HG03045 (cell line): ENCODE data around the gene FGGY.
"Not testable (repeated sequence)": the region's sequence is repeated elsewhere in the genome, so short reads cannot be mapped to it uniquely, and the experiment has no call there.

Experiments used
- ATAC-seq: cut with Tn5 transposase; IDR thresholded peaks from one replicate; pipeline ENCODE4 v1.9.1; 2021; ENCODE audit warnings: mild to moderate bottlenecking, moderate library complexity; ENCODE audit not compliant: unreplicated experiment

FGGY gene

GRCh38 chr1:59605184-59605583 lies 308.3 kb downstream of the FGGY start:
- no peak for ATAC-seq

GRCh38 chr1:59605761-59606160 lies 308.9 kb downstream of the FGGY start:
- ATAC-seq, result no peak

GRCh38 chr1:59609245-59609644 lies 312.4 kb downstream of the FGGY start:
- ATAC-seq, result no peak

- ATAC-seq, result not testable (repeated sequence)
These were observed 313.6 kb downstream of the FGGY start for GRCh38 chr1:59610499-59610898.

GRCh38 chr1:59617434-59617833 lies 320.5 kb downstream of the FGGY start:
- no peak for ATAC-seq

- ATAC-seq, result no peak
These were observed 322.7 kb downstream of the FGGY start for GRCh38 chr1:59619557-59619956.

- ATAC-seq, result no peak
These were observed 328.5 kb downstream of the FGGY start for GRCh38 chr1:59625384-59625783.

- ATAC-seq, result no peak
These were observed 334.8 kb downstream of the FGGY start for GRCh38 chr1:59631561-59632255.

- no peak for ATAC-seq
These were observed 338.2 kb downstream of the FGGY start for GRCh38 chr1:59635097-59635496.

- ATAC-seq, result no peak
These were observed 341.4 kb downstream of the FGGY start for GRCh38 chr1:59638231-59638711.

- no peak for ATAC-seq
These were observed 342.4 kb downstream of the FGGY start for GRCh38 chr1:59639266-59639665.

GRCh38 chr1:59640851-59641250 lies 344.0 kb downstream of the FGGY start:
- ATAC-seq, result no peak

GRCh38 chr1:59641836-59642235 lies 344.9 kb downstream of the FGGY start:
- ATAC-seq, result no peak

GRCh38 chr1:59643526-59643925 lies 346.6 kb downstream of the FGGY start:
- no peak for ATAC-seq

GRCh38 chr1:59645893-59646292 lies 349.0 kb downstream of the FGGY start:
- ATAC-seq, result no peak

GRCh38 chr1:59653142-59653958 lies 356.5 kb downstream of the FGGY start:
- ATAC-seq, result not testable (repeated sequence)

GRCh38 chr1:59653968-59654367 lies 357.1 kb downstream of the FGGY start:
- no peak for ATAC-seq

- no peak for ATAC-seq
These were observed 361.1 kb downstream of the FGGY start for GRCh38 chr1:59657873-59658465.

- ATAC-seq, result no peak
These were observed 367.3 kb downstream of the FGGY start for GRCh38 chr1:59664166-59664565.

- no peak for ATAC-seq
These were observed 369.2 kb downstream of the FGGY start for GRCh38 chr1:59666106-59666505.

GRCh38 chr1:59667020-59667419 lies 370.1 kb downstream of the FGGY start:
- ATAC-seq, result no peak
